NT2/D1 (cell line): ENCODE data around the gene CD40.

Source experiments
- DNase-seq: peaks from one replicate; pipeline ENCODE4 v3.0.0-alpha.2; 2011; ENCODE audit warnings: low read depth, low spot score
- H3K27me3 ChIP-seq: 2 replicates; pipeline ENCODE4 v1.6.0; 2011; ENCODE audit warnings: mild to moderate bottlenecking; ENCODE audit not compliant: insufficient read length, insufficient read depth
- H3K36me3 ChIP-seq: 2 replicates; pipeline ENCODE4 v1.6.1; 2011; ENCODE audit warnings: mild to moderate bottlenecking, low read length, mixed read lengths; ENCODE audit not compliant: insufficient read depth, insufficient read length
- H3K4me1 ChIP-seq: 2 replicates; pipeline ENCODE4 v1.5.1; 2011; ENCODE audit not compliant: insufficient read depth, insufficient read length
- H3K4me3 ChIP-seq: 2 replicates; pipeline ENCODE4 v1.5.1; 2011; ENCODE audit warnings: low read depth; ENCODE audit not compliant: insufficient read length
- H3K9ac ChIP-seq: 2 replicates; pipeline ENCODE4 v1.6.0; 2011; ENCODE audit warnings: low read depth; ENCODE audit not compliant: insufficient read length
- H3K9me3 ChIP-seq: 2 replicates; pipeline ENCODE4 v1.5.1; 2011; ENCODE audit warnings: mild to moderate bottlenecking, low read length; ENCODE audit not compliant: insufficient read depth
- SUZ12 ChIP-seq: IDR thresholded peaks from 2 replicates; pipeline ENCODE4 v1.6.1; 2011; ENCODE audit not compliant: insufficient read length, insufficient read depth; ENCODE audit errors: extremely low read depth
- YY1 ChIP-seq: IDR thresholded peaks from 2 replicates; pipeline ENCODE4 v1.6.1; 2011; ENCODE audit not compliant: insufficient read length, insufficient read depth
- ZNF274 ChIP-seq: IDR thresholded peaks from 2 replicates; pipeline ENCODE4 v1.6.1; 2011; ENCODE audit warnings: mild to moderate bottlenecking, low read depth, low read length

Gene CD40

GRCh38 chr20:46119028-46119546 is 973 bp downstream of the CD40 start:
- TF ChIP-seq YY1, result no peak
- no peak for TF ChIP-seq SUZ12
- Histone ChIP-seq H3K27me3 (peaks cover 33% of the 10 kb centered on the region), H3K9ac (peak overlapping the region; percentile 83), H3K4me3 (peak overlapping the region; percentile 57), H3K36me3 (peaks cover 20% of the 10 kb centered on the region), H3K4me1 (no peaks in the 10 kb centered on the region), H3K9me3 (no peaks in the 10 kb centered on the region; the same call in 1 of the 2 replicates)
- no peak for DNase-seq

- DNase-seq, result no peak
- Histone ChIP-seq H3K36me3 (peaks cover 20% of the 10 kb centered on the region), H3K4me3 (no peak overlapping the region), H3K9me3 (no peaks in the 10 kb centered on the region; the same call in 1 of the 2 replicates), H3K9ac (no peak overlapping the region), H3K4me1 (no peaks in the 10 kb centered on the region), H3K27me3 (peaks cover 29% of the 10 kb centered on the region)
- TF ChIP-seq SUZ12 (no peak), ZNF274 (no peak), YY1 (no peak)
These were observed 1.4 kb downstream of the CD40 start for GRCh38 chr20:46119547-46119946.

GRCh38 chr20:46120136-46120535 is 2.0 kb downstream of the CD40 start:
- peaks cover 20% of the 10 kb centered on the region for H3K36me3 ChIP-seq

GRCh38 chr20:46121184-46121930 is 3.2 kb downstream of the CD40 start:
- Histone ChIP-seq H3K27me3 (peaks cover 11% of the 10 kb centered on the region), H3K36me3 (peaks cover 25% of the 10 kb centered on the region), H3K4me3 (no peak overlapping the region), H3K9ac (no peak overlapping the region), H3K9me3 (no peaks in the 10 kb centered on the region), H3K4me1 (no peaks in the 10 kb centered on the region)
- no peak for DNase-seq
- TF ChIP-seq YY1 (no peak), ZNF274 (no peak)

More at GRCh38 chr20:46120136-46120535, 2.0 kb downstream of the CD40 start:
- H3K9me3 ChIP-seq, result no peaks in the 10 kb centered on the region; the same call in 1 of the 2 replicates
- no peak overlapping the region for H3K4me3 ChIP-seq
- H3K4me1 ChIP-seq, result no peaks in the 10 kb centered on the region
- no peak for TF ChIP-seq YY1
- no peak for TF ChIP-seq ZNF274
- TF ChIP-seq SUZ12, result no peak
- no peak overlapping the region for H3K9ac ChIP-seq
- DNase-seq, result no peak
- H3K27me3 ChIP-seq, result peaks cover 23% of the 10 kb centered on the region

GRCh38 chr20:46122071-46122470 is 4.0 kb downstream of the CD40 start:
- Histone ChIP-seq H3K4me1 (no peaks in the 10 kb centered on the region), H3K36me3 (peaks cover 25% of the 10 kb centered on the region), H3K9me3 (no peaks in the 10 kb centered on the region), H3K9ac (no peak overlapping the region), H3K27me3 (peaks cover 5% of the 10 kb centered on the region), H3K4me3 (no peak overlapping the region)
- no peak for DNase-seq
- TF ChIP-seq YY1 (no peak), SUZ12 (no peak), ZNF274 (no peak)

GRCh38 chr20:46122516-46123481 is 4.7 kb downstream of the CD40 start:
- no peak for TF ChIP-seq SUZ12
- no peak for TF ChIP-seq YY1
- TF ChIP-seq ZNF274, result no peak
- no peak for DNase-seq

GRCh38 chr20:46123482-46124245 is 5.5 kb downstream of the CD40 start:
- H3K36me3 ChIP-seq, result peaks cover 25% of the 10 kb centered on the region
- no peaks in the 10 kb centered on the region for H3K27me3 ChIP-seq
- TF ChIP-seq SUZ12 (no peak), ZNF274 (no peak), YY1 (no peak)
- H3K4me1 ChIP-seq, result no peaks in the 10 kb centered on the region
- H3K9me3 ChIP-seq, result no peaks in the 10 kb centered on the region
- H3K9ac ChIP-seq, result no peak overlapping the region
- no peak overlapping the region for H3K4me3 ChIP-seq
- no peak for DNase-seq

More at GRCh38 chr20:46122516-46123481, 4.7 kb downstream of the CD40 start:
- H3K27me3 ChIP-seq, result no peaks in the 10 kb centered on the region
- no peak overlapping the region for H3K4me3 ChIP-seq
- no peak overlapping the region for H3K9ac ChIP-seq
- no peaks in the 10 kb centered on the region for H3K9me3 ChIP-seq
- H3K4me1 ChIP-seq, result no peaks in the 10 kb centered on the region
- peaks cover 25% of the 10 kb centered on the region for H3K36me3 ChIP-seq
